Suppressor macrophage (primary cell): Measurements from ENCODE around the gene TBC1D4.
"Not testable (repeated sequence)": the region's sequence is repeated elsewhere in the genome, so short reads cannot be mapped to it uniquely, and the experiment has no call there.

Source experiments
- DNase-seq, 4 experiments: peaks; one replicate each; pipeline ENCODE4 v3.0.0-alpha.2; 2020 to 2022

TBC1D4 gene

GRCh38 chr13:75258159-75258782, 223.7 kb downstream of the TBC1D4 start:
- DNase-seq: peak in 2 of 4 experiments; percentile 35 to 36

GRCh38 chr13:75256922-75257321, 225.0 kb downstream of the TBC1D4 start:
- DNase-seq: no peak

GRCh38 chr13:75255653-75256052, 226.3 kb downstream of the TBC1D4 start:
- no peak for DNase-seq

- no peak for DNase-seq
Measured at GRCh38 chr13:75255147-75255546, 226.8 kb downstream of the TBC1D4 start.

GRCh38 chr13:75251188-75251587, 230.8 kb downstream of the TBC1D4 start:
- no peak for DNase-seq

GRCh38 chr13:75250526-75251178, 231.3 kb downstream of the TBC1D4 start:
- no peak for DNase-seq

- not testable (repeated sequence) for DNase-seq
Measured at GRCh38 chr13:75245578-75245977, 236.4 kb downstream of the TBC1D4 start.

- DNase-seq: not testable (repeated sequence)
Measured at GRCh38 chr13:75240240-75240639, 241.7 kb downstream of the TBC1D4 start.

GRCh38 chr13:75236774-75237173, 245.2 kb downstream of the TBC1D4 start:
- no peak for DNase-seq
